Ovary (tissue), 3 donors: ENCODE measurements around the gene MYO3A.

Source experiments
- POLR2A ChIP-seq: fragments of 450-650 bp; IDR thresholded peaks from one replicate; pipeline ENCODE4 v1.6.1; 2017; ENCODE audit warnings: antibody characterized with exemption, mild to moderate bottlenecking, moderate library complexity
- TF ChIP-seq, protein P1 (sequence below), 3 donors: fragments of 450-650 bp in 2 of 3; fragments of 200-600 bp in 1 of 3; IDR thresholded peaks; one replicate each; pipeline versions ENCODE4 v1.5.1 to v1.8.0; 2016 to 2022; ENCODE audit warnings: antibody characterized with exemption in 3 of 3, mild to moderate bottlenecking in 1 of 3
- donor health status: DM: no; HTN: no; CAD: no.

DNA sequence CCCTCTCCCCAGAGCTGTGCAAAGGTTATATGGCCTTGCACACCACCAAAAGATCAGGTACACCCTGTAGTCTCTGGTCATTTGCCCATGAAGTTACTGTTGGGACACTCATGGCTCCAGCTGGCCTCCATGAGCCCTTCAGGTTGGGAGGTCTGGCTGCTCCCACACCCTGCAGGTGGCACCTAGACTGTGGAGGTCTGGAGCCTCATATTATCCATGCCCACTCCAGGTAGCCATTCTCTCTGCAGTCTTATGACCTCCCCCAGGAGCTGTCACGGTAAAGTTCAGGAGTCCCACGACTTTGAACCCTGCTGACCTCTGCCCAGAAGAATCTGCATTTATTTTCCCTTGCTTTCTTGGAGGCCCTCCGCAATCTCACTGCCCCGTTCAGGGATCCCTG lies 243.3 kb downstream of the MYO3A start:
- no peak for TF ChIP-seq POLR2A
- TF ChIP-seq, protein P1, sequence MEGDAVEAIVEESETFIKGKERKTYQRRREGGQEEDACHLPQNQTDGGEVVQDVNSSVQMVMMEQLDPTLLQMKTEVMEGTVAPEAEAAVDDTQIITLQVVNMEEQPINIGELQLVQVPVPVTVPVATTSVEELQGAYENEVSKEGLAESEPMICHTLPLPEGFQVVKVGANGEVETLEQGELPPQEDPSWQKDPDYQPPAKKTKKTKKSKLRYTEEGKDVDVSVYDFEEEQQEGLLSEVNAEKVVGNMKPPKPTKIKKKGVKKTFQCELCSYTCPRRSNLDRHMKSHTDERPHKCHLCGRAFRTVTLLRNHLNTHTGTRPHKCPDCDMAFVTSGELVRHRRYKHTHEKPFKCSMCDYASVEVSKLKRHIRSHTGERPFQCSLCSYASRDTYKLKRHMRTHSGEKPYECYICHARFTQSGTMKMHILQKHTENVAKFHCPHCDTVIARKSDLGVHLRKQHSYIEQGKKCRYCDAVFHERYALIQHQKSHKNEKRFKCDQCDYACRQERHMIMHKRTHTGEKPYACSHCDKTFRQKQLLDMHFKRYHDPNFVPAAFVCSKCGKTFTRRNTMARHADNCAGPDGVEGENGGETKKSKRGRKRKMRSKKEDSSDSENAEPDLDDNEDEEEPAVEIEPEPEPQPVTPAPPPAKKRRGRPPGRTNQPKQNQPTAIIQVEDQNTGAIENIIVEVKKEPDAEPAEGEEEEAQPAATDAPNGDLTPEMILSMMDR (IDR thresholded peaks at IDR 0.05) = no peak
